ENCODE measurements around the gene B4GALT2. TPM values are rescaled to one million over a fixed set of nuclear protein-coding genes. Genes with fewer than 3 reads are reported as not detected.

The B4GALT2 gene
- total RNA-seq, 1 experiment from 2014 or later = 76.4 TPM

DNA sequence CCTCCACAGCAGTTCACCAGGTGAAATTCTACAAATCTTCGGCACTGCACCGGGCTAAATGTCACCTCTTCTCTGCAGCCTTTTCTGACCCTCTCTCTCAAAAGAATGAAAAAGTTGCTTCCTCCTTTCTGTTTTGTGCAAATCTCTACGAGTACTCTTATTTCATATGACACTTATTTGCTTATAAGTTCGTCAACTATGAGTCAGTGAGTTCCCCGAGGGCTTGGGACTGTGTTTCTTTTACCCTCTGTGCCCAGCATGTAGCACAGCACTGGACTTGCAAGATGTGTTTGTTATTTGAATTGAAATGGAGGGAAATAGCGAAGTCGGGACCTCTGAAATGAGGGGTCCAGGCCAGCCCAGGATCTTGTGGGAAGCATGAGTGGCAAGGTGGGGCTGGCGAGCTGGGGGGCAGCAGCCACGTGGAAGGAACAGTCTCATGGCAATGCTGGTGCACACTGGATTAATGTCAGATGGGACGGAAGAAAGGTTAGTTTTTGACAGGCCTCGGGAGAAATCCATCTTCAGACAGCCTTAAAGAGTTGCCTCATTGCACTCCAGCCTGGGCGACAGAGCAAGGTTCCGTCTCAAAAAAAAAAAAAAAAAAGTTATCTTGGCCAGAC is 46.0 kb downstream of the B4GALT2 start:
- Histone ChIP-seq H3K36me3 (ENCODE audit: insufficient read depth, low read length, poor library complexity, severe bottlenecking) (peaks cover 3% of the 10 kb centered on the region), H3K4me1 (ENCODE audit: insufficient read depth, low read length, poor library complexity, severe bottlenecking) (peaks cover 3% of the 10 kb centered on the region), H3K9me3 (ENCODE audit: low read depth, low read length, poor library complexity, severe bottlenecking) (no peaks in the 10 kb centered on the region), H3K27ac (ENCODE audit: low read depth, low read length, poor library complexity, severe bottlenecking) (no peak overlapping the region), H3K4me3 (ENCODE audit: low read depth, low read length, poor library complexity, severe bottlenecking) (no peak overlapping the region), H3K27me3 (replicated peaks; ENCODE audit: insufficient read depth, low read depth, low read length, poor library complexity) (no peaks in the 10 kb centered on the region)
- no peak for DNase-seq (ENCODE audit: low spot score)
- TF ChIP-seq, protein P1, sequence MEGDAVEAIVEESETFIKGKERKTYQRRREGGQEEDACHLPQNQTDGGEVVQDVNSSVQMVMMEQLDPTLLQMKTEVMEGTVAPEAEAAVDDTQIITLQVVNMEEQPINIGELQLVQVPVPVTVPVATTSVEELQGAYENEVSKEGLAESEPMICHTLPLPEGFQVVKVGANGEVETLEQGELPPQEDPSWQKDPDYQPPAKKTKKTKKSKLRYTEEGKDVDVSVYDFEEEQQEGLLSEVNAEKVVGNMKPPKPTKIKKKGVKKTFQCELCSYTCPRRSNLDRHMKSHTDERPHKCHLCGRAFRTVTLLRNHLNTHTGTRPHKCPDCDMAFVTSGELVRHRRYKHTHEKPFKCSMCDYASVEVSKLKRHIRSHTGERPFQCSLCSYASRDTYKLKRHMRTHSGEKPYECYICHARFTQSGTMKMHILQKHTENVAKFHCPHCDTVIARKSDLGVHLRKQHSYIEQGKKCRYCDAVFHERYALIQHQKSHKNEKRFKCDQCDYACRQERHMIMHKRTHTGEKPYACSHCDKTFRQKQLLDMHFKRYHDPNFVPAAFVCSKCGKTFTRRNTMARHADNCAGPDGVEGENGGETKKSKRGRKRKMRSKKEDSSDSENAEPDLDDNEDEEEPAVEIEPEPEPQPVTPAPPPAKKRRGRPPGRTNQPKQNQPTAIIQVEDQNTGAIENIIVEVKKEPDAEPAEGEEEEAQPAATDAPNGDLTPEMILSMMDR (conservative IDR thresholded peaks at IDR 0.05; ENCODE audit: low read depth, low read length) = no peak
- no peak for TF ChIP-seq EZH2 (IDR thresholded peaks at IDR 0.05; ENCODE audit: borderline replicate concordance, low read depth, low read length, poor library complexity, severe bottlenecking)
- ChIA-PET CTCF (no interaction called here), POLR2A (ENCODE audit: low non-redundant PET) (no interaction called here)
- intact Hi-C loops (cut with micrococcal nuclease; ENCODE audit: unreplicated experiment) = no loop called here
- no TSS peak for BruUV-seq (replicated peaks)

DNA sequence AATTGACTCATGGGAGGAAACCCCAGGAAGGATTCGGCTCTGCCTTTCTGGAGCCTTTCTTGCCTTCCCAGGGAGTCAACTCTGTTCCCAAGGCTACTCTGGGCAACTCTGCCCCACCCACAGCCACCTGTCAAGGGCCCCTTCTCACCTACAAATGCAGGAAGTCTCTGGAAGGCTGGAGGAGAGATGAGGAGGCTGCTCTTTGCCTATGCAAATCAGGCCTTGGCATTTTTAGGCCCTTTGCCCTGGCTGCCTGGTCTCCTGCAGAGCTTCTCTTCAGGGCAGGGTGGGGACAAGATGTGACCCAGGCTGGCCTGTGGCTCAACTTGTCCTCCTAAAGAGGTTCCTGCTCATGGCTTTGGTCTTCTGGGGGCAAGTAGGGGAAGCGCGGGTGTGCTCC is 46.8 kb downstream of the B4GALT2 start:
- peaks cover 3% of the 10 kb centered on the region for H3K4me1 ChIP-seq (ENCODE audit: insufficient read depth, low read length, poor library complexity, severe bottlenecking)
- H3K27ac ChIP-seq (ENCODE audit: low read depth, low read length, poor library complexity, severe bottlenecking) = no peak overlapping the region
- peaks cover 3% of the 10 kb centered on the region for H3K36me3 ChIP-seq (ENCODE audit: insufficient read depth, low read length, poor library complexity, severe bottlenecking)
- CTCF ChIA-PET = no interaction called here
- H3K4me3 ChIP-seq (ENCODE audit: low read depth, low read length, poor library complexity, severe bottlenecking) = no peak overlapping the region
- no peaks in the 10 kb centered on the region for H3K27me3 ChIP-seq (replicated peaks; ENCODE audit: insufficient read depth, low read depth, low read length, poor library complexity)
- POLR2A ChIA-PET (ENCODE audit: low non-redundant PET) = no interaction called here
- TF ChIP-seq EZH2 (IDR thresholded peaks at IDR 0.05; ENCODE audit: borderline replicate concordance, low read depth, low read length, poor library complexity, severe bottlenecking) = no peak
- TF ChIP-seq, protein P1 (conservative IDR thresholded peaks at IDR 0.05; ENCODE audit: low read depth, low read length) = no peak
- DNase-seq (ENCODE audit: low spot score) = no peak
- intact Hi-C loops (cut with micrococcal nuclease; ENCODE audit: unreplicated experiment) = no loop called here
- BruUV-seq (replicated peaks) = no TSS peak
- H3K9me3 ChIP-seq (ENCODE audit: low read depth, low read length, poor library complexity, severe bottlenecking) = no peaks in the 10 kb centered on the region

DNA sequence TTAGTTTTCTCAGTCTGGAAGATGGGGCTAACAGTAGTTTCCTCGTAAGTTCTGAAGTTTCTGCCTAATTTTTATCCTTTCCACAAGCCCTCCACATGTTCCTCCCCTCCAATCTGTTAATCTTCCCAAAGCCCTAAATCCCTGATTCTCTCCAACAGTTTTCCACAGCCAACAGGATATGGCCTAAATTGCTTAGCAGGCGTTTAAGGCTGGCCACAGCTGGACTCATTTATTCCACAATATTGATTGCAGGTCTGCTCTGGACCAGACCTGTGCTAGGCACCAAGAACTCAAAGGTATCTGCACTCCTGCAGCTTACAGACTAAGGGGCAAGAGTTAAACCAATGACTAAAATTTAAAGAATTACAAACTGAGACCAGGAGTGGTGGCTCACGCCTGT is 48.3 kb downstream of the B4GALT2 start:
- no TSS peak for BruUV-seq (replicated peaks)
- no peaks in the 10 kb centered on the region for H3K27me3 ChIP-seq (replicated peaks; ENCODE audit: insufficient read depth, low read depth, low read length, poor library complexity)
- TF ChIP-seq EZH2 (IDR thresholded peaks at IDR 0.05; ENCODE audit: borderline replicate concordance, low read depth, low read length, poor library complexity, severe bottlenecking) = no peak
- TF ChIP-seq, protein P1 (conservative IDR thresholded peaks at IDR 0.05; ENCODE audit: low read depth, low read length) = no peak
- H3K27ac ChIP-seq (ENCODE audit: low read depth, low read length, poor library complexity, severe bottlenecking) = no peak overlapping the region
- ChIA-PET CTCF (interaction anchor here (0.8 kb wide), 1 partner anchor 20 kb away, joined by 4 read pairs; no protein-coding TSS in a partner anchor), POLR2A (ENCODE audit: low non-redundant PET) (no interaction called here)
- peaks cover 11% of the 10 kb centered on the region for H3K4me1 ChIP-seq (ENCODE audit: insufficient read depth, low read length, poor library complexity, severe bottlenecking)
- DNase-seq (ENCODE audit: low spot score) = no peak
- H3K36me3 ChIP-seq (ENCODE audit: insufficient read depth, low read length, poor library complexity, severe bottlenecking) = peaks cover 3% of the 10 kb centered on the region
- intact Hi-C loops (cut with micrococcal nuclease; ENCODE audit: unreplicated experiment) = no loop called here
- no peak overlapping the region for H3K4me3 ChIP-seq (ENCODE audit: low read depth, low read length, poor library complexity, severe bottlenecking)
- no peaks in the 10 kb centered on the region for H3K9me3 ChIP-seq (ENCODE audit: low read depth, low read length, poor library complexity, severe bottlenecking)
